Mesenchymal stem cell (in vitro differentiated cells and primary cell): Measurements from ENCODE around the gene CDCA8.

Experiments
- DNase-seq: peaks from one replicate; pipeline ENCODE4 v3.0.0-alpha.2; 2013
- H2AFZ ChIP-seq: one replicate; pipeline ENCODE4 v1.6.1; 2013; ENCODE audit warnings: low read depth, mild to moderate bottlenecking, control low read depth, inconsistent platforms, low read length, moderate library complexity
- H2AK5ac ChIP-seq: 2 replicates; pipeline ENCODE4 v1.6.1; 2013; ENCODE audit warnings: low read length, moderate library complexity, mild to moderate bottlenecking, inconsistent platforms; ENCODE audit not compliant: severe bottlenecking
- H2BK120ac ChIP-seq: one replicate; pipeline ENCODE4 v1.6.1; 2013; ENCODE audit warnings: low read depth, mild to moderate bottlenecking, inconsistent platforms, low read length, moderate library complexity
- H2BK12ac ChIP-seq, 2 experiments: one replicate each; pipeline ENCODE4 v1.6.1; 2013; ENCODE audit warnings: inconsistent platforms in 2 of 2, low read length in 2 of 2, mild to moderate bottlenecking in 2 of 2, moderate library complexity in 2 of 2, control low read depth in 1 of 2
- H2BK15ac ChIP-seq: one replicate; pipeline ENCODE4 v1.6.1; 2013; ENCODE audit warnings: mild to moderate bottlenecking, low read depth, inconsistent platforms; ENCODE audit not compliant: poor library complexity, severe bottlenecking
- H2BK5ac ChIP-seq: 2 replicates; pipeline ENCODE4 v1.6.1; 2013; ENCODE audit warnings: low read depth, mild to moderate bottlenecking, low read length, control low read depth, inconsistent platforms; ENCODE audit not compliant: poor library complexity, severe bottlenecking
- H3K14ac ChIP-seq, 2 experiments: one replicate each; pipeline ENCODE4 v1.6.1; 2013; ENCODE audit warnings: inconsistent platforms in 2 of 2, low read length in 2 of 2, control low read depth in 1 of 2, mild to moderate bottlenecking in 1 of 2, moderate library complexity in 1 of 2
- H3K18ac ChIP-seq, 2 experiments: one replicate each; pipeline ENCODE4 v1.6.1; 2013; ENCODE audit warnings: inconsistent platforms in 2 of 2, low read length in 2 of 2, control low read depth in 1 of 2, low read depth in 1 of 2, mild to moderate bottlenecking in 1 of 2
- H3K23ac ChIP-seq, 2 experiments: one replicate each; pipeline ENCODE4 v1.6.1; 2013; ENCODE audit warnings: inconsistent platforms in 2 of 2, low read length in 2 of 2, mild to moderate bottlenecking in 2 of 2, moderate library complexity in 2 of 2, control low read depth in 1 of 2
- H3K27ac ChIP-seq: 2 replicates; pipeline ENCODE4 v1.5.1; 2013; ENCODE audit warnings: mild to moderate bottlenecking, moderate library complexity, low read length, control low read depth, inconsistent platforms; ENCODE audit not compliant: poor library complexity, severe bottlenecking
- H3K27me3 ChIP-seq, 2 experiments: 2 replicates each; pipeline versions ENCODE4 v1.6.1 to v1.7.0; 2013; ENCODE audit warnings: low read length in 2 of 2, mild to moderate bottlenecking in 2 of 2, moderate library complexity in 2 of 2, control low read depth in 1 of 2, inconsistent platforms in 1 of 2; ENCODE audit not compliant: control insufficient read depth in 1 of 2, insufficient read depth in 1 of 2
- H3K36me3 ChIP-seq, 2 experiments: 2 replicates each; pipeline versions ENCODE4 v1.6.1 to v1.7.0; 2013; ENCODE audit warnings: low read length in 2 of 2, control low read depth in 1 of 2, inconsistent platforms in 1 of 2, low read depth in 1 of 2, mild to moderate bottlenecking in 1 of 2; ENCODE audit not compliant: insufficient read depth in 2 of 2, control insufficient read depth in 1 of 2
- H3K4ac ChIP-seq, 2 experiments: one replicate each; pipeline ENCODE4 v1.6.1; 2013; ENCODE audit warnings: inconsistent platforms in 2 of 2, low read length in 2 of 2, mild to moderate bottlenecking in 2 of 2, moderate library complexity in 2 of 2, control low read depth in 1 of 2, low read depth in 1 of 2
- H3K4me1 ChIP-seq: 2 replicates; pipeline ENCODE4 v1.6.1; 2013; ENCODE audit warnings: low read depth, low read length, control low read depth; ENCODE audit not compliant: control insufficient read depth, insufficient read depth
- H3K4me2 ChIP-seq: 2 replicates; pipeline ENCODE4 v1.6.1; 2013; ENCODE audit warnings: low read length, mild to moderate bottlenecking, inconsistent platforms; ENCODE audit not compliant: poor library complexity, severe bottlenecking
- H3K4me3 ChIP-seq, 2 experiments: 2 replicates each; pipeline versions ENCODE4 v1.5.1 to v1.7.0; 2013; ENCODE audit warnings: low read length in 2 of 2, mild to moderate bottlenecking in 2 of 2, control low read depth in 1 of 2, low read depth in 1 of 2; ENCODE audit not compliant: insufficient read depth in 1 of 2
- H3K79me1 ChIP-seq: replicated peaks from 2 replicates; pipeline ENCODE4 v1.6.1; 2013; ENCODE audit warnings: mild to moderate bottlenecking, control low read depth, low read length, inconsistent platforms; ENCODE audit not compliant: poor library complexity, severe bottlenecking
- H3K9ac ChIP-seq: 2 replicates; pipeline ENCODE4 v1.7.0; 2013; ENCODE audit warnings: mild to moderate bottlenecking, low read length, moderate library complexity
- H3K9me3 ChIP-seq: 2 replicates; pipeline ENCODE4 v1.7.0; 2013; ENCODE audit warnings: mild to moderate bottlenecking, low read length; ENCODE audit not compliant: control insufficient read depth
- H4K8ac ChIP-seq: one replicate; pipeline ENCODE4 v1.6.1; 2013; ENCODE audit warnings: inconsistent platforms, mild to moderate bottlenecking, low read length, moderate library complexity
- H4K91ac ChIP-seq: one replicate; pipeline ENCODE4 v1.6.1; 2013; ENCODE audit warnings: mild to moderate bottlenecking, low read length, inconsistent platforms
- WGBS: methylation state at CpG from one replicate; pipeline ENCODE4 v1.1.7; 2013; ENCODE audit warnings: mixed read lengths; 5-methylcytosine and 5-hydroxymethylcytosine counted together

The CDCA8 gene

GRCh38 chr1:37651803-37652202 lies 40.5 kb upstream of the CDCA8 start:
- no peak overlapping the region for H4K91ac ChIP-seq
- no peak overlapping the region for H2BK5ac ChIP-seq
- H3K36me3 ChIP-seq: no peaks in the 10 kb centered on the region
- H3K9me3 ChIP-seq: no peaks in the 10 kb centered on the region
- no peak overlapping the region for H3K4me2 ChIP-seq
- H3K27ac ChIP-seq: no peak overlapping the region
- no peak overlapping the region for H3K4me3 ChIP-seq
- H2AK5ac ChIP-seq: no peak overlapping the region
- peak overlapping the region in 1 of 2 experiments; percentile 29 for H3K14ac ChIP-seq
- no peaks in the 10 kb centered on the region for H3K4me1 ChIP-seq
- DNase-seq: no peak
- no peak overlapping the region for H2BK15ac ChIP-seq
- no peak overlapping the region for H2AFZ ChIP-seq
- WGBS: 77% methylated on average over 7 of the region's 10 CpGs
- H3K23ac ChIP-seq: no peak overlapping the region
- H3K27me3 ChIP-seq: peaks cover 13 to 52% of the 10 kb centered on the region in 2 experiments
- H3K79me1 ChIP-seq: no peaks in the 10 kb centered on the region
- no peak overlapping the region for H2BK12ac ChIP-seq
- H2BK120ac ChIP-seq: no peak overlapping the region
- no peak overlapping the region for H3K18ac ChIP-seq
- no peak overlapping the region for H3K9ac ChIP-seq
- no peak overlapping the region for H3K4ac ChIP-seq
- H4K8ac ChIP-seq: no peak overlapping the region

DNA sequence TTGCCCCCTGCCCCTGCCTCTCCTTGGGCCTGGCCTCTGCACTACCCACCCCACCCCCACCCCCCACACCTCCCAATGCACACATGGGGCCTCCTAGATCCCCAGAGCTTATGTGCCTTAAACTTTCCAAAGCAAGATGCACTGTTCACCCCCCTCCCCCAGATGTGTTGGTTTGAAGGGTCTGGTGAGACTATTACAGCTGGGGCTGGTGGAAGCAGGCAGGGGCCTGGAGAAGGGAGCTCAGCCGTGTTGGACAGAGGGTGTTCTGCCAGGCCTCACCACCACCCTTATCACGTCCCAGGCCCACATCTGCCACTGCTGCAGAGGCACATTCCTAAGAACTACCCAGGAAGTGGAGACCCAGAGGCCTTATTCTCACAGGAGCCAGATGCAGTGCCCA lies 39.3 kb upstream of the CDCA8 start:
- 50% methylated on average over 1 of the region's 2 CpGs for WGBS
- Histone ChIP-seq H2AFZ (no peak overlapping the region), H3K9me3 (no peaks in the 10 kb centered on the region), H2BK15ac (no peak overlapping the region), H2BK120ac (no peak overlapping the region), H3K4me2 (no peak overlapping the region), H3K23ac (no peak overlapping the region), H3K4me1 (no peaks in the 10 kb centered on the region), H3K9ac (no peak overlapping the region), H3K27ac (no peak overlapping the region), H2AK5ac (no peak overlapping the region), H3K4ac (no peak overlapping the region), H3K14ac (no peak overlapping the region), H3K4me3 (no peak overlapping the region), H4K91ac (no peak overlapping the region), H2BK5ac (no peak overlapping the region), H3K27me3 (peaks cover 23 to 57% of the 10 kb centered on the region in 2 experiments), H4K8ac (no peak overlapping the region), H3K36me3 (no peaks in the 10 kb centered on the region), H3K79me1 (no peaks in the 10 kb centered on the region), H3K18ac (no peak overlapping the region), H2BK12ac (no peak overlapping the region)
- no peak for DNase-seq

DNA sequence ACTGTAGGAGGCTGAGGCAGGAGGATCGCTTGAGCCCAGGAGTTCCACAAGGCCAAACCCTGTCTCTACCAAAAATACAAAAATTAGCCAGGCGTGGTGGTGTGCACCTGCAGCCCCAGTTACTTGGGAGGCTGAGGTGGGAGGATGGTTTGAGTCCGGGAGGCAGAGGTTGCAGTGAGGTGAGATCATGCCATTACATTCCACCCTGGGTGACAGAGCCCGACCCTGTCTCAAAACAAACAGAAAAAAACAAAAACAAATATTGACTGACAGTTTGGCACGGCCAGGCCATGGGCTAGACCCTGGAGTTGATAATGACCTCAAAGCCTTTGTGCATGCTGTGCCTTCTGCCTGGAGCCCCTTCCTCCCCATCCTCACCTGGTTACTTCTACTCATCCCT lies 38.4 kb upstream of the CDCA8 start:
- H3K27me3 ChIP-seq: peaks cover 27 to 60% of the 10 kb centered on the region in 2 experiments
- H2BK12ac ChIP-seq: no peak overlapping the region
- no peak overlapping the region for H3K9ac ChIP-seq
- H2AFZ ChIP-seq: no peak overlapping the region
- DNase-seq: no peak
- no peaks in the 10 kb centered on the region for H3K36me3 ChIP-seq
- H3K9me3 ChIP-seq: no peaks in the 10 kb centered on the region
- H3K14ac ChIP-seq: no peak overlapping the region
- no peak overlapping the region for H2AK5ac ChIP-seq
- H2BK120ac ChIP-seq: no peak overlapping the region
- H3K4me3 ChIP-seq: no peak overlapping the region
- H3K4ac ChIP-seq: no peak overlapping the region
- no peaks in the 10 kb centered on the region for H3K4me1 ChIP-seq
- no peak overlapping the region for H3K27ac ChIP-seq
- WGBS: 74% methylated on average over 3 of the region's 5 CpGs
- H2BK15ac ChIP-seq: no peak overlapping the region
- no peak overlapping the region for H3K4me2 ChIP-seq
- H3K79me1 ChIP-seq: no peaks in the 10 kb centered on the region
- H3K18ac ChIP-seq: no peak overlapping the region
- H4K91ac ChIP-seq: no peak overlapping the region
- H3K23ac ChIP-seq: no peak overlapping the region
- H4K8ac ChIP-seq: no peak overlapping the region
- no peak overlapping the region for H2BK5ac ChIP-seq

DNA sequence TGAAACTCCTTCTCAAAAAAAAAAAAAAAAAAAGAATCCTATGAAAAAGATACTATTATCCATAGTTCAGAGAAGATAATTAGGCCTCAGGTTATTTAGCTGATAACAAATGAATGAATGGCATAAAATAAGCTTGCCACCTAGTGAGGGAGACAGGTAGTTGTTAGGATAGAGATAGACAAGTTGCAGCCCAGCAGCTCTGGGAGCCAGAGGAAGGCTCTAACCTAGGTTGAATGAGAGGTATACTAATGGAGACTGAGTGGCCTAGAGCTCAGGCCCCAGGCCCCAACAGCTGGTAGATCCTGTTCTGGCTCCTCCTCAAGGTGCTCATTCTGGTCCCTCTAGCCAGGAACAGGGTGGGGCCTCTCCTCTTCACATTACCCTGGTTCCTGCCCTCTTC lies 37.0 kb upstream of the CDCA8 start:
- DNase-seq: no peak

More for the DNA sequence above, 37.0 kb upstream of the CDCA8 start:
- Histone ChIP-seq H3K4me2 (no peak overlapping the region), H2BK120ac (no peak overlapping the region), H4K8ac (no peak overlapping the region), H3K23ac (no peak overlapping the region), H3K9ac (no peak overlapping the region), H3K4ac (no peak overlapping the region), H2BK12ac (no peak overlapping the region), H3K4me1 (no peaks in the 10 kb centered on the region), H2AFZ (no peak overlapping the region), H2BK15ac (no peak overlapping the region), H3K9me3 (no peaks in the 10 kb centered on the region), H3K27ac (no peak overlapping the region), H3K14ac (no peak overlapping the region), H4K91ac (no peak overlapping the region), H3K18ac (no peak overlapping the region), H2BK5ac (no peak overlapping the region), H3K36me3 (no peaks in the 10 kb centered on the region), H2AK5ac (no peak overlapping the region), H3K27me3 (peaks cover 23 to 65% of the 10 kb centered on the region in 2 experiments), H3K4me3 (no peak overlapping the region), H3K79me1 (no peaks in the 10 kb centered on the region)
